ENCODE measurements around the gene UGT2B7. TPM values are rescaled to one million over a fixed set of nuclear protein-coding genes. Genes with fewer than 3 reads are reported as not detected.
"Not testable (repeated sequence)": the region's sequence is repeated elsewhere in the genome, so short reads cannot be mapped to it uniquely, and the experiment has no call there.

UGT2B7 gene
- total and polyA plus RNA-seq, 9 donors = 0.41 to 28.1 (median 4.8) TPM; not detected in 4

- 70 to 76% (median 73%) methylated on average over 3 of the region's 3 CpGs for WGBS, 3 donors
- intact Hi-C loops (cut with DNase I) = no loop called here
- DNase-seq = no peak
- TF ChIP-seq POLR2A (IDR thresholded peaks at IDR 0.05) = no peak
- TF ChIP-seq EP300 (IDR thresholded peaks at IDR 0.05) = no peak
- TF ChIP-seq CTCF (IDR thresholded peaks at IDR 0.05) = no peak
- Histone ChIP-seq H3K36me3 (no peaks in the 10 kb centered on the region), H3K9me3 (no peaks in the 10 kb centered on the region), H3K27ac (no peak overlapping the region), H3K4me1 (ENCODE audit: insufficient read depth) (no peaks in the 10 kb centered on the region), H3K4me3 (no peak overlapping the region), H3K27me3 (no peaks in the 10 kb centered on the region)
These were observed 536 bp downstream of the UGT2B7 start for GRCh38 chr4:69096810-69097209.

- Histone ChIP-seq H3K27me3 (no peaks in the 10 kb centered on the region), H3K9me3 (no peaks in the 10 kb centered on the region), H3K36me3 (no peaks in the 10 kb centered on the region), H3K27ac (no peak overlapping the region), H3K4me1 (ENCODE audit: insufficient read depth) (no peaks in the 10 kb centered on the region), H3K4me3 (no peak overlapping the region)
- TF ChIP-seq CTCF (IDR thresholded peaks at IDR 0.05) (no peak), POLR2A (IDR thresholded peaks at IDR 0.05) (no peak)
- 78 to 89% (median 83%) methylated on average over 4 of the region's 4 CpGs for WGBS, 3 donors
- no peak for DNase-seq
- intact Hi-C loops (cut with DNase I) = no loop called here
These were observed 2.2 kb downstream of the UGT2B7 start for GRCh38 chr4:69098470-69098869.

GRCh38 chr4:69099910-69100309 lies 3.6 kb downstream of the UGT2B7 start:
- WGBS, 3 donors = 74 to 77% (median 76%) methylated on average over 4 of the region's 4 CpGs
- intact Hi-C loops (cut with DNase I) = no loop called here
- no peaks in the 10 kb centered on the region for H3K9me3 ChIP-seq
- no peaks in the 10 kb centered on the region for H3K27me3 ChIP-seq
- H3K36me3 ChIP-seq = no peaks in the 10 kb centered on the region
- no peak for DNase-seq
- no peak overlapping the region for H3K4me3 ChIP-seq
- no peak overlapping the region for H3K27ac ChIP-seq
- no peak for TF ChIP-seq EP300 (IDR thresholded peaks at IDR 0.05)
- TF ChIP-seq CTCF (IDR thresholded peaks at IDR 0.05) = no peak
- TF ChIP-seq POLR2A (IDR thresholded peaks at IDR 0.05) = no peak
- H3K4me1 ChIP-seq (ENCODE audit: insufficient read depth) = no peaks in the 10 kb centered on the region

- H3K27me3 ChIP-seq; H3K4me3 ChIP-seq; H3K27ac ChIP-seq; intact Hi-C loops (cut with DNase I); H3K4me1 ChIP-seq (ENCODE audit: insufficient read depth); H3K9me3 ChIP-seq; DNase-seq; H3K36me3 ChIP-seq: not testable (repeated sequence)
- 68 to 76% (median 69%) methylated on average over 2 of the region's 2 CpGs for WGBS, 3 donors
These were observed 6.4 kb downstream of the UGT2B7 start for GRCh38 chr4:69102668-69103067.

GRCh38 chr4:69104719-69105275 lies 8.5 kb downstream of the UGT2B7 start:
- no peaks in the 10 kb centered on the region for H3K27me3 ChIP-seq
- TF ChIP-seq EP300 (IDR thresholded peaks at IDR 0.05) = no peak
- no peak for TF ChIP-seq POLR2A (IDR thresholded peaks at IDR 0.05)
- no peak for TF ChIP-seq CTCF (IDR thresholded peaks at IDR 0.05)
- H3K36me3 ChIP-seq = no peaks in the 10 kb centered on the region
- no peaks in the 10 kb centered on the region for H3K4me1 ChIP-seq (ENCODE audit: insufficient read depth)
- H3K27ac ChIP-seq = no peak overlapping the region
- DNase-seq = no peak
- 85 to 90% (median 86%) methylated on average over 2 of the region's 2 CpGs for WGBS, 3 donors
- no peak overlapping the region for H3K4me3 ChIP-seq
- intact Hi-C loops (cut with DNase I) = no loop called here
- no peaks in the 10 kb centered on the region for H3K9me3 ChIP-seq

- H3K4me3 ChIP-seq; H3K27me3 ChIP-seq; intact Hi-C loops (cut with DNase I); H3K36me3 ChIP-seq; H3K4me1 ChIP-seq (ENCODE audit: insufficient read depth); H3K27ac ChIP-seq; H3K9me3 ChIP-seq; DNase-seq: not testable (repeated sequence)
- WGBS, 3 donors = 94% methylated on average over 24 to 30 of the region's 30 CpGs
These were observed 19.0 kb downstream of the UGT2B7 start for GRCh38 chr4:69115151-69115850.

Data from ovary (tissue), 9 donors.